Measurements from ENCODE around the gene CDCA8. TPM values are rescaled to one million over a fixed set of nuclear protein-coding genes. Genes with fewer than 3 reads are reported as not detected.

CDCA8 gene
- total and polyA plus RNA-seq, 2 experiments from 2014 or later = 31.6 to 37.9 TPM

DNA sequence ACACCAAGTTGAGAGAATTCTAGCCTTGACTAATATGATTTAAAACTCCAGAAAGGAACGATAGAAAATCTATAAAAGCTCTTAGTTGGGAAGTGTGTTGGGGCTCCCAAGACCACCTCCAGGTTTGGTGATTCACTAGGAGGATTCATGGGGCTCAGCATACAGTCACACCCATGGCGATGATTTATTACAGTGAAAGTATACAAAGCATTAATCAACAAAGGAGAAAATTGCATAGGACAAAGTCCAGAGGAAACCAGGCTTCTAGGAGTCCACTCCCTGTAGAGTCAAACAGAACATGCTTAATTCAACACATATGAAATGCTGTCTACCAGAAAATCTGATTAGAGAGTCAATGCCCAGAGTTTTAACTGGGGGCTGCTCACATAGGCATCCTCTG lies 4.8 kb downstream of the CDCA8 start:
- peaks cover 65% of the 10 kb centered on the region for H3K36me3 Mint-ChIP-seq (ENCODE audit: low read depth)
- Histone ChIP-seq H2AFZ (no peak overlapping the region), H3K27ac (ENCODE audit: low read depth) (no peak overlapping the region), H3K79me2 (replicated peaks; ENCODE audit: insufficient read depth) (peaks cover 18% of the 10 kb centered on the region), H3K27me3 (ENCODE audit: insufficient read depth) (no peaks in the 10 kb centered on the region), H4K20me1 (replicated peaks; ENCODE audit: insufficient read depth) (peaks cover 22% of the 10 kb centered on the region; the same call in 1 of the 2 replicates), H3K4me1 (ENCODE audit: insufficient read depth) (no peaks in the 10 kb centered on the region), H3K4me3 (no peak overlapping the region), H3K9me2 (ENCODE audit: insufficient read depth) (no peaks in the 10 kb centered on the region), H3K4me2 (no peak overlapping the region), H3F3A (replicated peaks; ENCODE audit: low read depth) (no peaks in the 10 kb centered on the region), H3K36me3 (ENCODE audit: insufficient read depth) (peaks cover 57% of the 10 kb centered on the region)
- ATAC-seq = no peak
- no peak for DNase-seq (ENCODE audit: low spot score)
- no peak overlapping the region for H3K4me3 Mint-ChIP-seq
- H3K27ac Mint-ChIP-seq = no peak overlapping the region
- no peaks in the 10 kb centered on the region for H3K9me3 Mint-ChIP-seq
- H3K27me3 Mint-ChIP-seq (ENCODE audit: insufficient read depth, low read depth, poor library complexity) = peaks cover 1% of the 10 kb centered on the region
- no peaks in the 10 kb centered on the region for H3K4me1 Mint-ChIP-seq
- TF ChIP-seq ZNF331 (CRISPR knock-in tag; IDR thresholded peaks at IDR 0.05; ENCODE audit: low read depth) = no peak
- no peak for TF ChIP-seq CTCF (conservative IDR thresholded peaks at IDR 0.05; ENCODE audit: low read depth in 2 of 2)
- no peak for TF ChIP-seq ZNF114 (CRISPR knock-in tag; IDR thresholded peaks at IDR 0.05)
- TF ChIP-seq NANOG (IDR thresholded peaks at IDR 0.05; ENCODE audit: borderline replicate concordance) = no peak
- no peak for TF ChIP-seq CREB1 (CRISPR knock-in tag; IDR thresholded peaks at IDR 0.05; ENCODE audit: low read depth)
- no peak for TF ChIP-seq EZH2phosphoT487 (IDR thresholded peaks at IDR 0.05; ENCODE audit: unreplicated experiment)
- no peak for TF ChIP-seq JUNB (IDR thresholded peaks at IDR 0.05; ENCODE audit: unreplicated experiment)
- no peak for TF ChIP-seq EZH2 (IDR thresholded peaks at IDR 0.05; ENCODE audit: low read depth, unreplicated experiment)
- TF ChIP-seq, protein P1, sequence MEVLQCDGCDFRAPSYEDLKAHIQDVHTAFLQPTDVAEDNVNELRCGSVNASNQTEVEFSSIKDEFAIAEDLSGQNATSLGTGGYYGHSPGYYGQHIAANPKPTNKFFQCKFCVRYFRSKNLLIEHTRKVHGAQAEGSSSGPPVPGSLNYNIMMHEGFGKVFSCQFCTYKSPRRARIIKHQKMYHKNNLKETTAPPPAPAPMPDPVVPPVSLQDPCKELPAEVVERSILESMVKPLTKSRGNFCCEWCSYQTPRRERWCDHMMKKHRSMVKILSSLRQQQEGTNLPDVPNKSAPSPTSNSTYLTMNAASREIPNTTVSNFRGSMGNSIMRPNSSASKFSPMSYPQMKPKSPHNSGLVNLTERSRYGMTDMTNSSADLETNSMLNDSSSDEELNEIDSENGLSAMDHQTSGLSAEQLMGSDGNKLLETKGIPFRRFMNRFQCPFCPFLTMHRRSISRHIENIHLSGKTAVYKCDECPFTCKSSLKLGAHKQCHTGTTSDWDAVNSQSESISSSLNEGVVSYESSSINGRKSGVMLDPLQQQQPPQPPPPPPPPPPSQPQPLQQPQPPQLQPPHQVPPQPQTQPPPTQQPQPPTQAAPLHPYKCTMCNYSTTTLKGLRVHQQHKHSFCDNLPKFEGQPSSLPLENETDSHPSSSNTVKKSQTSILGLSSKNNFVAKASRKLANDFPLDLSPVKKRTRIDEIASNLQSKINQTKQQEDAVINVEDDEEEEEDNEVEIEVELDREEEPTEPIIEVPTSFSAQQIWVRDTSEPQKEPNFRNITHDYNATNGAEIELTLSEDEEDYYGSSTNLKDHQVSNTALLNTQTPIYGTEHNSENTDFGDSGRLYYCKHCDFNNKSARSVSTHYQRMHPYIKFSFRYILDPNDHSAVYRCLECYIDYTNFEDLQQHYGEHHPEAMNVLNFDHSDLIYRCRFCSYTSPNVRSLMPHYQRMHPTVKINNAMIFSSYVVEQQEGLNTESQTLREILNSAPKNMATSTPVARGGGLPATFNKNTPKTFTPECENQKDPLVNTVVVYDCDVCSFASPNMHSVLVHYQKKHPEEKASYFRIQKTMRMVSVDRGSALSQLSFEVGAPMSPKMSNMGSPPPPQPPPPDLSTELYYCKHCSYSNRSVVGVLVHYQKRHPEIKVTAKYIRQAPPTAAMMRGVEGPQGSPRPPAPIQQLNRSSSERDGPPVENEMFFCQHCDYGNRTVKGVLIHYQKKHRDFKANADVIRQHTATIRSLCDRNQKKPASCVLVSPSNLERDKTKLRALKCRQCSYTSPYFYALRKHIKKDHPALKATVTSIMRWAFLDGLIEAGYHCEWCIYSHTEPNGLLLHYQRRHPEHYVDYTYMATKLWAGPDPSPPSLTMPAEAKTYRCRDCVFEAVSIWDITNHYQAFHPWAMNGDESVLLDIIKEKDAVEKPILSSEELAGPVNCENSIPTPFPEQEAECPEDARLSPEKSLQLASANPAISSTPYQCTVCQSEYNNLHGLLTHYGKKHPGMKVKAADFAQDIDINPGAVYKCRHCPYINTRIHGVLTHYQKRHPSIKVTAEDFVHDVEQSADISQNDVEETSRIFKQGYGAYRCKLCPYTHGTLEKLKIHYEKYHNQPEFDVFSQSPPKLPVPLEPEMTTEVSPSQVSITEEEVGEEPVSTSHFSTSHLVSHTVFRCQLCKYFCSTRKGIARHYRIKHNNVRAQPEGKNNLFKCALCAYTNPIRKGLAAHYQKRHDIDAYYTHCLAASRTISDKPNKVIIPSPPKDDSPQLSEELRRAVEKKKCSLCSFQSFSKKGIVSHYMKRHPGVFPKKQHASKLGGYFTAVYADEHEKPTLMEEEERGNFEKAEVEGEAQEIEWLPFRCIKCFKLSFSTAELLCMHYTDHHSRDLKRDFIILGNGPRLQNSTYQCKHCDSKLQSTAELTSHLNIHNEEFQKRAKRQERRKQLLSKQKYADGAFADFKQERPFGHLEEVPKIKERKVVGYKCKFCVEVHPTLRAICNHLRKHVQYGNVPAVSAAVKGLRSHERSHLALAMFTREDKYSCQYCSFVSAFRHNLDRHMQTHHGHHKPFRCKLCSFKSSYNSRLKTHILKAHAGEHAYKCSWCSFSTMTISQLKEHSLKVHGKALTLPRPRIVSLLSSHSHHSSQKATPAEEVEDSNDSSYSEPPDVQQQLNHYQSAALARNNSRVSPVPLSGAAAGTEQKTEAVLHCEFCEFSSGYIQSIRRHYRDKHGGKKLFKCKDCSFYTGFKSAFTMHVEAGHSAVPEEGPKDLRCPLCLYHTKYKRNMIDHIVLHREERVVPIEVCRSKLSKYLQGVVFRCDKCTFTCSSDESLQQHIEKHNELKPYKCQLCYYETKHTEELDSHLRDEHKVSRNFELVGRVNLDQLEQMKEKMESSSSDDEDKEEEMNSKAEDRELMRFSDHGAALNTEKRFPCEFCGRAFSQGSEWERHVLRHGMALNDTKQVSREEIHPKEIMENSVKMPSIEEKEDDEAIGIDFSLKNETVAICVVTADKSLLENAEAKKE (CRISPR knock-in tag; IDR thresholded peaks at IDR 0.05) = no peak
